ENCODE data around the gene NIBAN1.

- no peak for TF ChIP-seq POLR2A (IDR thresholded peaks at IDR 0.05)
- no peak for TF ChIP-seq POLR2AphosphoS5 (IDR thresholded peaks at IDR 0.05; ENCODE audit: insufficient read depth in 1 of 2, low read depth in 1 of 2)
- TF ChIP-seq, protein P1, sequence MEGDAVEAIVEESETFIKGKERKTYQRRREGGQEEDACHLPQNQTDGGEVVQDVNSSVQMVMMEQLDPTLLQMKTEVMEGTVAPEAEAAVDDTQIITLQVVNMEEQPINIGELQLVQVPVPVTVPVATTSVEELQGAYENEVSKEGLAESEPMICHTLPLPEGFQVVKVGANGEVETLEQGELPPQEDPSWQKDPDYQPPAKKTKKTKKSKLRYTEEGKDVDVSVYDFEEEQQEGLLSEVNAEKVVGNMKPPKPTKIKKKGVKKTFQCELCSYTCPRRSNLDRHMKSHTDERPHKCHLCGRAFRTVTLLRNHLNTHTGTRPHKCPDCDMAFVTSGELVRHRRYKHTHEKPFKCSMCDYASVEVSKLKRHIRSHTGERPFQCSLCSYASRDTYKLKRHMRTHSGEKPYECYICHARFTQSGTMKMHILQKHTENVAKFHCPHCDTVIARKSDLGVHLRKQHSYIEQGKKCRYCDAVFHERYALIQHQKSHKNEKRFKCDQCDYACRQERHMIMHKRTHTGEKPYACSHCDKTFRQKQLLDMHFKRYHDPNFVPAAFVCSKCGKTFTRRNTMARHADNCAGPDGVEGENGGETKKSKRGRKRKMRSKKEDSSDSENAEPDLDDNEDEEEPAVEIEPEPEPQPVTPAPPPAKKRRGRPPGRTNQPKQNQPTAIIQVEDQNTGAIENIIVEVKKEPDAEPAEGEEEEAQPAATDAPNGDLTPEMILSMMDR (IDR thresholded peaks at IDR 0.05): no peak
Measured at GRCh38 chr1:184956999-184957700, 17.2 kb downstream of the NIBAN1 start.

Measured in vagina (tissue), 2 donors.